ENCODE data around the gene EVI5L. TPM values are rescaled to one million over a fixed set of nuclear protein-coding genes. Genes with fewer than 3 reads are reported as not detected.

EVI5L gene
- total and polyA plus RNA-seq, 2 of the 8 experiments (the other 6 are each of a cell fraction or from before 2014, with no cell fraction given): 7.2 to 11.0 TPM

- H2BK15ac ChIP-seq (ENCODE audit: low read length): no peak overlapping the region
- H3K9ac ChIP-seq (replicated peaks in 1 of 4; ENCODE audit: extremely low read depth in 1 of 4, low read depth in 3 of 4, low read length in 3 of 4): no peak overlapping the region
- H4K20me1 ChIP-seq (replicated peaks in 1 of 2; ENCODE audit: control insufficient read depth in 1 of 2, insufficient read depth in 2 of 2, low read length in 2 of 2): peaks cover 0 to 2% of the 10 kb centered on the region in 2 experiments
- H3K56ac ChIP-seq (replicated peaks; ENCODE audit: insufficient read length, low read depth, low read length): no peak overlapping the region
- POLR2A ChIA-PET (ENCODE audit: partially characterized antibody): interaction anchor here (1.0 to 1.2 kb wide), 2 partner anchors 11 to 78 kb away, joined by 3 read pairs; no protein-coding TSS in a partner anchor
- H4K5ac ChIP-seq (ENCODE audit: insufficient read length, low read depth, low read length): no peak overlapping the region
- no peak overlapping the region for H3K14ac ChIP-seq (ENCODE audit: insufficient read length)
- H2AK5ac ChIP-seq (ENCODE audit: low read depth, low read length): no peak overlapping the region
- peaks cover 13 to 31% (median 28%) of the 10 kb centered on the region in 4 experiments for H3K27me3 ChIP-seq (replicated peaks in 1 of 4; ENCODE audit: control insufficient read depth in 3 of 4, extremely low read depth in 1 of 4, insufficient read depth in 3 of 4, low read length in 3 of 4)
- no peaks in the 10 kb centered on the region for H3K79me1 ChIP-seq (ENCODE audit: low read depth, low read length)
- no peak overlapping the region for H2BK120ac ChIP-seq (replicated peaks; ENCODE audit: low read depth, low read length)
- H2AFZ ChIP-seq (ENCODE audit: low read length): no peak overlapping the region
- H3K4me3 ChIP-seq (ENCODE audit: extremely low read depth in 1 of 4, insufficient read depth in 2 of 4, low read depth in 3 of 4, low read length in 4 of 4): no peak overlapping the region
- no peak overlapping the region for H3K18ac ChIP-seq (ENCODE audit: extremely low read depth, low read length)
- no peak overlapping the region for H3K23ac ChIP-seq (ENCODE audit: insufficient read length)
- H3K4ac ChIP-seq (replicated peaks; ENCODE audit: insufficient read length, low read depth, low read length): no peak overlapping the region
- no peak overlapping the region for H3K4me2 ChIP-seq (ENCODE audit: insufficient read depth in 1 of 2, low read depth in 2 of 2, low read length in 2 of 2)
- CTCF ChIA-PET (ENCODE audit: partially characterized antibody): no interaction called here
- no peaks in the 10 kb centered on the region for H3K79me2 ChIP-seq (ENCODE audit: control insufficient read depth in 1 of 2, insufficient read depth in 2 of 2, low read length in 2 of 2)
- TF ChIP-seq PHF8 (conservative IDR thresholded peaks at IDR 0.05; ENCODE audit: low read depth, low read length) (no peak), GABPA (IDR thresholded peaks at IDR 0.05; ENCODE audit: borderline replicate concordance, insufficient read depth, low read length) (no peak), YY1 (IDR thresholded peaks at IDR 0.05; ENCODE audit: low read depth, low read length) (no peak), CBX5 (IDR thresholded peaks at IDR 0.05; ENCODE audit: low read depth, low read length) (no peak), EZH2 (IDR thresholded peaks at IDR 0.05; ENCODE audit: low read depth, low read length, severe bottlenecking) (no peak), CBX8 (IDR thresholded peaks at IDR 0.05; ENCODE audit: borderline replicate concordance, low read depth, low read length) (no peak), POLR2A (IDR thresholded peaks at IDR 0.05; ENCODE audit: control extremely low read depth in 1 of 2, low read depth in 2 of 2, low read length in 2 of 2) (no peak)
- H3K9me3 ChIP-seq (ENCODE audit: insufficient read depth in 2 of 2, low read depth in 1 of 2, low read length in 1 of 2): no peaks in the 10 kb centered on the region
- no peak overlapping the region for H2BK20ac ChIP-seq (ENCODE audit: low read length)
- H3K4me1 ChIP-seq (replicated peaks in 1 of 4; ENCODE audit: control insufficient read depth in 3 of 4, insufficient read depth in 4 of 4, low read length in 3 of 4): peaks cover 0 to 19% (median 11%) of the 10 kb centered on the region in 4 experiments; a peak in 6 of 7 replicates
- DNase-seq (ENCODE audit: low read depth in 1 of 2, low spot score in 2 of 2): no peak
- H2BK12ac ChIP-seq (ENCODE audit: low read depth, low read length): no peak overlapping the region
- peaks cover 15% of the 10 kb centered on the region for H3K23me2 ChIP-seq (ENCODE audit: low read depth, low read length)
- no peak for FAIRE-seq
- H4K91ac ChIP-seq (replicated peaks; ENCODE audit: insufficient read length, low read length): no peak overlapping the region
- no peak overlapping the region for H3K27ac ChIP-seq (ENCODE audit: low read depth, low read length)
- H3K36me3 ChIP-seq (ENCODE audit: control insufficient read depth in 2 of 4, insufficient read depth in 4 of 4, low read length in 3 of 4): no peaks in the 10 kb centered on the region
- H4K8ac ChIP-seq (ENCODE audit: extremely low read depth, insufficient read depth, low read length): no peak overlapping the region
- H2BK5ac ChIP-seq (ENCODE audit: low read depth, low read length): no peak overlapping the region
These were observed 45.2 kb upstream of the EVI5L start for GRCh38 chr19:7784856-7785255.
